Measurements from ENCODE around the gene CHMP1A. TPM values are rescaled to one million over a fixed set of nuclear protein-coding genes. Genes with fewer than 3 reads are reported as not detected.
A peak's percentile ranks its signal among the peaks of the same experiment; 100 is the strongest.
"Not testable (repeated sequence)": the region's sequence is repeated elsewhere in the genome, so short reads cannot be mapped to it uniquely, and the experiment has no call there.

The CHMP1A gene
- total RNA-seq, result 10 to 100 TPM; 70.7 to 73.9 TPM

DNA sequence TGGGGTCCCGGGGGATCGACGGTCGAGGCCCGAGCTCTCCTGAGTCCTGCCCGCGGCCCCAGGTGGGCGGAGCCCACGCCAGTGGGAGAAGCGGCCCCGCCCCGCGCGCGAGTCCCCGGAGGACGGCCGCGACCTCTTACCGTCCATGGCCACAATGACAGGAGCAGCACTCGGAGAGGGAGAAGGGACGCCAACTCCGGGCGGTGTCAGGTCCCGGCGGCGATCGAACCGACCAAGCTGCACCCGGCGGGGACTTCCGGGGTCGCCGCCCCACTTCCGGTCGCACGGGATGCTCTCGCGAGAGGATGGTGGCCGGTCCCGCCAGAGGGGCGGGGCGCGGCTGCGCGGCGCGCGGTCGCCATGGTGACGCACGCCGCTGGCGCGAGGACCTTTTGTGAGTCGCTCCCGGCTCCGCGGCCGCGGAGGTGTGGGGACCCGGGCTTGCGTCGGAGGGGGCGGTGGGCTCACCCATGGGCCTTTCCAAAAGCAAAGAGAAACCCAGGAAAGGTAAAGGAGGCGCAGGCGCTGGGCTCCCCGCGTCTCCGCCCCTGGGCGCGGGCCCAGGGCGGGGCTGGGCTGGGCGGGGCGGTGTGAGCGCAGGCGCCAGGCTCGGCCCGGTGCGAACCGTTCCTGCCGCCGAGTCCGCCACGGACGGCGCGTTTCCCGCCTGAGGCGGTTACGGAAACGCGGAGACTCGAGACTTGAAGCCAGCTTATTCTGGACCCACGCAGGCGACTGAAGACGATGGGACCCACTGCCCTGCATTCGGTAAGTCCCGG is at the start of gene CHMP1A, which contains the start of gene SPATA33:
TSS of gene CHMP1A (minus strand) at position 267 of the 779 bp plus-strand sequence. CDS start at position 147, 120 bp downstream.
TSS of gene SPATA33 (plus strand) at position 395 of the 779 bp plus-strand sequence. CDS start at position 471, 76 bp downstream.
- peak within 1 kb of the TSS; percentile 89 for H3K4me3 Mint-ChIP-seq
- H3K9me3 Mint-ChIP-seq, result no peaks in the 10 kb centered on the region
- peak within 1 kb of the TSS; percentile 82 for H3K27ac Mint-ChIP-seq
- peak; percentile 96 for DNase-seq
- H3K4me1 Mint-ChIP-seq, result peaks cover 22% of the 10 kb centered on the region
- peaks cover 31% of the 10 kb centered on the region for H3K36me3 Mint-ChIP-seq
- no peaks in the 10 kb centered on the region for H3K27me3 Mint-ChIP-seq

DNA sequence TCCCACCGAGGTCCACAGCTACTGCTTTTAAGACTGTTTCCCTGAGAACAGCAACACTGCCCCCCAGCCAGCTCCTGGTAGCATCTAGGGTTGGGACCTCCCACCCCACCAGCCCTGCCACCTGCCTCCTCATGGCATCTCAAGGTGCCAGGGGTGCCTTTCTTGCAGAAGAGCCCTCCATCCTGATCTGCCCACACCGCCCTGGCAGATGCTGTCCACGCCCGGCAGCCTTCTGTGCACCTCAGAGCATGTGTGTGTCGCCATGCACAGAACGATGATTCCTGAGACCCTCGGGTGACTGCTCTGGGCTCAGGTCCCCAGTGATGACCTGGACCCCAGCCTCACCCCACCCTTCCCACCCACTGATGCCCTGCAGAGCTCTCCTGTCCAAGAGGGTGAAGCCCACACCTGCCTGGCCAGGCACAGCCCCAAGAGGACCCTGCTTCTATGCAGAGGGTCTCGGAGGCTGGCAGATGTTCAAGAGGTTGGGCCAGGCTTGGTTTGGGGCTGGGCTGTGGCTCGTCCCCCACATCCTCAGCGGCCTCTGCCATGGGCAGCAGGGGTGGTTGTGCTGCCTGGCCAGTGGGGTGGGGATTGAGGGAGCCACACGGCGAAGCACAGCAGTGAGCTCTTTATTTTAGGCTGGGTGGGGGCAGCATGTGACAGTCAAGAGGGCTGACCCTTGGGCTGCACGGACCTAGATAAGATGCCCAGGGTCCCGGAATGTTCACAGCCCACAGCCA is 49.2 kb upstream of the CHMP1A start:
- no peak for DNase-seq
- Mint-ChIP-seq H3K27me3 (no peaks in the 10 kb centered on the region), H3K36me3 (no peaks in the 10 kb centered on the region), H3K4me3 (no peak overlapping the region), H3K9me3 (no peaks in the 10 kb centered on the region), H3K4me1 (peaks cover 10% of the 10 kb centered on the region), H3K27ac (no peak overlapping the region)

DNA sequence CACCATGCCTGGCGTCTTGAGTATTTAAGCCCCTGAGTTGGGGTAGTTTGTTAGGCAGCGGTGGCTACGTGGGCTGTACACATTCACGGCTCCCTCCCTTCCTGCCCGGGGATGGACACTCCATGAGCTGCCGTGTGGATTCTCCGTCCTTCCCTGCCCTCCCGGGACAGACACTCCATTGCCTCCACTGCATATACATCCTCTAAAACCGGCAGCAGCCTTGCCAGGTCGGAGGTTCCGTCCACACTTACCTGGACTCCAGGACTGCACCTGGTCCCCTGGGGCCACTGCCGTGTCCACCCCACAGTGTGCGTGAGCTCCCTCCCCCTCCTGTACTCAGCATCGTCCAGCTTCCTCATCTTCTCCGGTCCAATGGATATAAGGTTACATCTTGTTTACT is 47.5 kb upstream of the CHMP1A start:
- no peak overlapping the region for H3K4me3 Mint-ChIP-seq
- DNase-seq, result no peak
- H3K9me3 Mint-ChIP-seq, result no peaks in the 10 kb centered on the region

DNA sequence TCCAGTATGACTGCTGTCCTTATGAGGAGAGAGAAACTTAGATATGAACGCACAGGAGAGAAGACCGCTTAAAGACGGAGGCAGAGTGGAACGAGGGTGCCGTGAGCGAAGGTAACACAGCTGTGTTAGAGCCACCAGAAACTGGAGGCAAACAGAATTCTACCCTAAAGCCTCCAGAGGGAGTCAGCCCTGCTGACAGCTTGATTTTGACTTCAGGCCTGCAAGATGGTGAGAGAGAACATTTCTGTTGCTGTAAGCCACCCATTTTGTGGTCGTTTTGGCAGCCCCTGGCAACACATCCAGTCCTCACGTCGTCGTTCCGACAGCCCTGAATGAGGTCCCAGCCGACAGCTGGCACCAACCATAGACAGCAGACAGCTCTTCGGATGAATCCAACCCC is 46.8 kb upstream of the CHMP1A start:
- Mint-ChIP-seq H3K36me3 (no peaks in the 10 kb centered on the region), H3K27ac (no peak overlapping the region), H3K27me3 (no peaks in the 10 kb centered on the region), H3K4me3 (no peak overlapping the region), H3K9me3 (no peaks in the 10 kb centered on the region), H3K4me1 (peaks cover 16% of the 10 kb centered on the region)
- DNase-seq, result no peak

More for the DNA sequence above, 47.5 kb upstream of the CHMP1A start:
- H3K4me1 Mint-ChIP-seq, result peaks cover 12% of the 10 kb centered on the region
- H3K36me3 Mint-ChIP-seq, result no peaks in the 10 kb centered on the region
- no peaks in the 10 kb centered on the region for H3K27me3 Mint-ChIP-seq
- no peak overlapping the region for H3K27ac Mint-ChIP-seq

DNA sequence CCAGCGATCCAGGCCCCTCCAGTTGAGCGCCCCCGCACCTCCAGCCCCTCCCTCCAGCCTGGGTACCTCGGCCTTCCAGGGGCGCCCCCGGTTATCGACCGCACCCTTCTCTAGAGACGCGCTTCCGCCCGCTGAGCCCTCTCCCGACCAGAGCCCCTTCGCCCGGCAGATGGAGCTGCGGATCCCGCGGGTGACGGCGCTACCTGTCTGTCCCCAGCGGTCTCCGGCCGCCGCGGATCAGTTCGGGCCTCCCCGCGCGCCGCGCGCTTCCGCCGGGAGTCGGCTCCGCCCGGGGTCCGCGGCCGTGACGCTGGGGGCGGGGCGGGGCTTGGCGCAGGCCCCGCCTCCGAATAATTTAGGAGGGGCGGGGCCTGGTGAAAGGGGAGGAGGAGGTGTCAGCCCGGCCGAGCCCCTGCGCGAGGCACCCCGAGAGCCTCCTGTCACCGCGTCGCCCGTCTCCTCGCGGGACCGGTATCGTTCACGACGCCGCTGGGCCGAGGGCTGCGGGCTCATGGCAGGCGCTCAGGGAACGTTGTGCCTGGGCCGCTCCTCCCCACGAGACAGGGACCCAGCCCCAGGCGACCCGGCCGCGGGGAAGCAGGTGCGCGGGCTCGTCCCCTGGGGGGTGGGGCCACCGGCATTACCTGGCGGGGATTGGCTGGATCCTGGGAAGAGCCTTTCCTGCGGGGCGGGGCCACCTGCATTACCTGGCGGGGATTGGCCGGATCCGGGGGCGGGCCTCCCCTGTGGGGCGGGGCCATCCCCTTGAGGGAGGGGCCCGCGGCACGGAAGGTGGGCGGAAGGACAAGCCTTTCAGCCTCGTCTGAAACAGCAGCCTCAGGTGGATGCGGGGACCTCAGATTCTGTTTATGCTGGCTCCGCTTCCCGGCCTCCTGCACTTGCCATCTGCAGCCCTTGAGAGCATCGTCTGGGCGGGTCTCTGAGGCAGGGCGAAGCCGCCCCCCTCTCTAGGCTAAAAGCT is 44.2 kb upstream of the CHMP1A start, which contains the start of gene SPATA2L:
TSS of gene SPATA2L (minus strand) at position 281 of the 982 bp plus-strand sequence. CDS start 473 bp downstream, outside the sequence.
- H3K27ac Mint-ChIP-seq, result peak within 1 kb of the TSS; percentile 77

DNA sequence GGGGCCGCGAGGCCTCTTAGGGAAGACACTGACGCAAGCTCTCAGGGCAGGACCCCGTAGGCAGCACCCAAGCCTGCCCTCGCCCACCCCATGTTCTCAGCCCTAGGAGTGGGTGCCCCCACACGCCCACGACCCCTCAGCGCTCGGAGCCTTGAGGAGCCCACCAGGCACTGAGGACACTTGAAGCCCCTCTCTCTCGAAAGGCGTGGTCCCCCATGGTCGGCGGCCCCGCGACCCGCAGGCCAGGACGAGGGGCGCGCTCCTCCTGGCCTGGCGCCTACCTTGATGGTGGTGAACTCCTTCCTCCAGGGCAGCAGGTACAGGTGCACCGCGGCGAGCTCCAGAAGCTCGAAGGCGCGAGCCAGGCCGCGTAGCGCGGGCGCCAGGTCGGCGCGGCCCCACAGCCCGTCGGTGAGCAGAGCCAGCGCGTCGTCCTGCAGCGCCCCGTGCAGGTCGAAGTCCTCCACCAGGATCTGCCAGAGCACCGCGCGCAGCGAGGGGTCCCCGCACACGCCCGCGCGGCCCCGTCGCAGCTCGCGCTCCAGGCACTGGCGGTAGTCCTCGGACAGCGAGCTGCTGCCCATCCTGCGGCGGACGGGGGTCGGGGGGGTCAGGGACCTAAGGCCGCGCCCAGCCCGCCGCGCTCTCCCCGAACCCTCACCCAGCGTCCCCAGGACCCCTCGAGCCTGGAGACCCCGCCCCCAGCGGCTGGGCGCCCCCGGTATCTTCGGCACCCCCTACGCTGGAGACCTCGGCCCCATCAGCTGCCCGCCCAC is 43.3 kb upstream of the CHMP1A start:
- H3K4me1 Mint-ChIP-seq, result peaks cover 13% of the 10 kb centered on the region
- H3K9me3 Mint-ChIP-seq, result no peaks in the 10 kb centered on the region
- peaks cover 1% of the 10 kb centered on the region for H3K36me3 Mint-ChIP-seq
- H3K4me3 Mint-ChIP-seq, result peak overlapping the region; percentile 77
- H3K27ac Mint-ChIP-seq, result peak overlapping the region; percentile 34
- DNase-seq, result peak; percentile 74
- H3K27me3 Mint-ChIP-seq, result no peaks in the 10 kb centered on the region

More for the DNA sequence above, 44.2 kb upstream of the CHMP1A start, which contains the start of gene SPATA2L:
- Mint-ChIP-seq H3K27me3 (no peaks in the 10 kb centered on the region), H3K4me1 (peaks cover 16% of the 10 kb centered on the region), H3K4me3 (peak within 1 kb of the TSS; percentile 77), H3K36me3 (peaks cover 1% of the 10 kb centered on the region), H3K9me3 (no peaks in the 10 kb centered on the region)
- DNase-seq, result peak; percentile 98

DNA sequence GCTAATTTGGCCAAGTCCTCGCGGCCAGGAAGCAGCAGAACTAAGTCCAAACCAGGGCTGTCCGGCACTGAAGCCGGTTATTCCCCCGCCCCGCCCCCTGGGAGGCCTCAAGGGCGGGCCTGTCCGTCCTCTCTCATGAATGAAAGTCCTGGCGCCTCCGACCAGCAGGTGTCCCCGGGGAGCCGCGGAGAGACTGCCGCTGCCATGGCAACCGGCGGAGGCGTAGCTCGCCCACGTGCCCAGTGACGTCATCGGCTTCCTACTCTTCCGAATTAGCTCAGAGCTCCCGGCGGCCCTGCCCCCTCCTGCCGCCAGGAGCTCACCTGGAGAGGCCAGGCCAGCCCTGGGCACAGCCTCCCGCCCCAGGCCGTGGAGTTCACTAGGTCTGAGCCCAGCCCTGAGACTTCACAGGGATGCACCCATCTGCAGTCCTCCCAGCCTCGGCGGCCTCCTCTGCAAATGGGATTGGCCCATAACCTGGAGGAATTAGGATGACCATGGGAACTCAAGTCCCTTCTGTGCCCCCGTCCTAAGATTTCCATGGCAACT is 42.7 kb upstream of the CHMP1A start:
- Mint-ChIP-seq H3K9me3 (no peaks in the 10 kb centered on the region), H3K4me1 (peaks cover 12% of the 10 kb centered on the region), H3K27me3 (no peaks in the 10 kb centered on the region), H3K4me3 (peak overlapping the region; percentile 59), H3K27ac (peak overlapping the region; percentile 34), H3K36me3 (peaks cover 1% of the 10 kb centered on the region)
- DNase-seq, result peak; percentile 96

DNA sequence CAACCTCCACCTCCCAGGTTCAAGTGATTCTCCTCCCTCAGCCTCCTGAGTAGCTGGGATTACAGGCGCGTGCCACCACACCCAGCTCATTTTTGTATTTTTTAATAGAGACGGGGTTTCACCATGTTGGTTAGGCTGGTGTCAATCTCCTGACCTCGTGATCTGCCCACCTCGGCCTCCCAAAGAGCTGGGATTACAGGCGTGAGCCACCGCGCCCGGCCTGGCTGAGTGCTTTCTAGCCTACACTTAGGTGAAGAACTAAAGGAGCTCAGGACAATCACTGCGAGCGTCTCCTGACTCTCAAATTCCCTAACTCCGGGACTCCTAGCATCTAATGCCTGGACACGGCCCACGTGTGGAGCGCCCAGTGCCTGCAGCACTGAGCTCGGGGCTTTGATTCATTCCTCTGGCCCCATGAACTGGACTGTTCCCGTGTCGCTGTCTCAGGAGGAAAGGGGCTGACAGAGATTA is 42.2 kb upstream of the CHMP1A start:
- peaks cover 12% of the 10 kb centered on the region for H3K4me1 Mint-ChIP-seq
- not testable (repeated sequence) for H3K36me3 Mint-ChIP-seq, H3K9me3 Mint-ChIP-seq, H3K27me3 Mint-ChIP-seq, H3K4me3 Mint-ChIP-seq, H3K27ac Mint-ChIP-seq, DNase-seq

DNA sequence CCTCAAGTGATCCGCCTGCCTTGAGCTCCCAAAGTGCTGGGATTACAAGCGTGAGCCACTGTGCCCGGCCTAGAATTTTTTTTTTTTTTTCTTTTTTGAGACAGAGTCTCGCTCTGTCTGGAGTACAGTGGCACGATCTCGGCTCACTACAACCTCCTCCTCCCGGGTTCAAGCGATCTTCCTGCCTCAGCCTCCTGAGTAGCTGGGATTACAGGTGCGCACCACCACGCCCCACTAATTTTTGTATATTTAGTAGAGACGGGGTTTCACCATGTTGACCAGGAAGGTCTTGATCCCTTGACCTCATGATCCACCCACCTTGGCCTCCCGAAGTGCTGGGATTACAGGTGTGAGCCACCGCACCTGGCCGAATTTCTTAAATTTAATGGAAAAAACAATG is 41.2 kb upstream of the CHMP1A start:
- not testable (repeated sequence) for H3K27me3 Mint-ChIP-seq, H3K27ac Mint-ChIP-seq, H3K9me3 Mint-ChIP-seq, H3K36me3 Mint-ChIP-seq, H3K4me3 Mint-ChIP-seq, DNase-seq
- H3K4me1 Mint-ChIP-seq, result peaks cover 12% of the 10 kb centered on the region

DNA sequence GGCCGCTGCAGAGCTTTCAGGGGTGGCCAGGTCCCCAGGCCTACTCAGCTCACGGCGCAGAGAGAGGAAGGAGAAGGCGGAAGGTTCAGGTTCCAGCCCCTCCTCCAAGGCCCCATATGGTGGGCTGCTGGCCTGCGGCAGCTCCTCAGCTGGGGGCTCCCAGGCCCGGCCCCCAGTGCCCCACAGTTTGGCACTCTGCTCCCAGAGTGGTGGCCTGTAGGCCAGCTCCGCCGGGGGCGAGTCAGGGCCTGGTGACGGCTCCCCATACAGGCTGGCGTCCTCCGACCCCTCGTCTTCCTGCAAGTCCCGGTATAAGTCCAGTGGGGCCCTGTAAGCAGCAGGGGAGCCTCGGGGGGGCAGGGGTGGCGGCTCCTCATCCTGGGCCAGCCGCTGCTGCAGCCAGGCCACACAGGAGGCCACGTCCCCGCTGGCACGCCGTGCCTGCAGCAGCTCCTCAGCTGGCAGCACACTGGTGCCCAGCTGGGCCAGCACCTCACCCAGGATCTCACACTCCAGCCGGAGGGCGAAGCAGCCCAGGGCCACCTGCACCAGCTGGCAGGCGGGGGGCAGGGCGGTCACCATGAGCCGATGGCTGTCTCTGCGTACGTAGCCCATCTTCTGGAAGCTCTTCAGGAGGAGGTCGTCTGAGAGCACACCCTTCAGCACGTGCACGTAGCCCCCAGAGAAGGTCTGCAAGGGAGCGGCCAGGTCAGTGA is 40.3 kb upstream of the CHMP1A start:
- no peaks in the 10 kb centered on the region for H3K27me3 Mint-ChIP-seq
- H3K4me3 Mint-ChIP-seq, result no peak overlapping the region
- H3K9me3 Mint-ChIP-seq, result no peaks in the 10 kb centered on the region
- DNase-seq, result no peak
- no peak overlapping the region for H3K27ac Mint-ChIP-seq
- peaks cover 1% of the 10 kb centered on the region for H3K36me3 Mint-ChIP-seq
- peaks cover 12% of the 10 kb centered on the region for H3K4me1 Mint-ChIP-seq

DNA sequence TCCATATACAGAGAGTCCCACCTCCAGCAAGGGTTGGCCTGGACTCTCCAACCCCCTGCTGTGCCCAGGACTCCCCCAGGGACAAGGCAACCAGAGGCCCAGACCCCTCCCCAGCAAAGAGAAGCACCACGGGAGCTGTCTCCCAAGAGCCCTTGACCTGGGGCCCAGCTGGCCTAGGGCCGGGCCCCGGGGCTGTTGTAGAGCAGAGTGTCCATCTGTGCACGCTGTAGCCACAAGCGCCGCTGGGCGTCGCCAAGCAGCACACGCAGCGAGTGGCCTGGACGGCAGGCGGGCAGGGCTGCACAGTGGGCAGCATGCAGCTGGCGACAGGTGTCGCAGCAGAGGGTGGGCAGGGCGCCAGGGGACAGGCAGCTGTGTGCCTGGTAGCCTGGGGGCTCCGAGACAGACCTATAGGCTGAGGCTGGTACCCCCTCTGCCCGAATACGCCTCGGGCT is 39.7 kb upstream of the CHMP1A start:
- Mint-ChIP-seq H3K36me3 (peaks cover 1% of the 10 kb centered on the region), H3K27ac (no peak overlapping the region), H3K27me3 (no peaks in the 10 kb centered on the region), H3K9me3 (no peaks in the 10 kb centered on the region), H3K4me3 (no peak overlapping the region), H3K4me1 (peaks cover 7% of the 10 kb centered on the region)
- no peak for DNase-seq

DNA sequence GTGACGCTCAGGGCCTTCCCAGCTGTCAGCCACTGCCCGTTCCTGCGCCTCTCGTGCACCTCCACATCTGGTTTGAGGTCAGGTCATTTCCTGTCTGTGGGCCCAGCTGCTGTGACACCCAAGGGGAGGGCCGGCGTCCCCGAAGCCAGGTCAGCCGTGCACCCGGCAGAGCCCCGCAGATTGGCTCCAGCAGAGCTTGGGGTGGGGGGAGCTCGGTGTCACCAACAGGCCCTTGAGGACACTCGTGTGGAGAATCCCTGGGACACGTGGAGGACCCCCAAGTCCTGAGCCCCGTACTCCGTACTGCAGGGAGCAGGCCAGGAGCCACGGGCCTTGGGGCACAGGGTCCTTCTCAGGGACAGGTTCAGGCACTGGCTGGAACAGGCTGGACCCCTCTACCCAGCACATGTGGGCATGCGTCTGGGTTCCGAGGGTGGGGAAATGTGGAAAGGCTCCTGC is 39.2 kb upstream of the CHMP1A start:
- peaks cover 6% of the 10 kb centered on the region for H3K4me1 Mint-ChIP-seq
- no peak for DNase-seq
- no peaks in the 10 kb centered on the region for H3K27me3 Mint-ChIP-seq
- H3K9me3 Mint-ChIP-seq, result no peaks in the 10 kb centered on the region
- H3K4me3 Mint-ChIP-seq, result no peak overlapping the region
- no peak overlapping the region for H3K27ac Mint-ChIP-seq
- H3K36me3 Mint-ChIP-seq, result peaks cover 1% of the 10 kb centered on the region

Data from activated naive CD8-positive, alpha-beta T cell treated with anti-CD3 and anti-CD28 coated beads for 36 hours (primary cell).